ENCODE data around the gene RASL12. TPM values are rescaled to one million over a fixed set of nuclear protein-coding genes. Genes with fewer than 3 reads are reported as not detected.

RASL12 gene
- total and polyA plus RNA-seq, 7 donors = 2.5 to 6.3 (median 3.0) TPM

DNA sequence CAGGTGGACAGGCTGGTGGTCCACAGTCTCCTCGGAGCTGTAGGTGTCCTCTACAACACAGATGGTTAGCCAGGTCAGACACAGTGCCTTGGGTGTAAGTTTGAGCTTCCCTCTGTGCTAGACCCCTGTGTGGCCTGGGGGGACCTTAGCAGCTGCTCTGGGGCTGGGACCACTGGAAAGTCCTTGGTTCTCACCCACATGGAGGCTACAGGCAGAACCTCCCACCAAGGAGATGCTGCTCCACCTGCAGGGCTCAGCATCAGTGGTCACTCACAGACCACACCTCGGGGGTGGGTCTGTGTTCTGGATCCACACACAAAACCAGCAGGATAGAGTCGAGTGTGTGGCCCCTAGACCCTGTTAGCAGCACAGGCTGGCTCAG lies 8.4 kb downstream of the RASL12 start:
- Histone ChIP-seq H3K27ac (no peak overlapping the region), H3K9me3 (no peaks in the 10 kb centered on the region), H3K4me3 (no peak overlapping the region), H3K27me3 (ENCODE audit: insufficient read depth in 3 of 3, low read length in 2 of 3) (no peaks in the 10 kb centered on the region), H3K4me1 (no peaks in the 10 kb centered on the region), H3K36me3 (ENCODE audit: insufficient read depth in 1 of 2, low read depth in 1 of 2) (peaks cover 3 to 37% of the 10 kb centered on the region in 2 donors)
- ATAC-seq (no peak), DNase-seq (no peak)
- WGBS, 3 donors = 77 to 82% (median 77%) methylated on average over 3 of the region's 3 CpGs
- intact Hi-C loops (cut with DNase I) = no loop called here
- TF ChIP-seq CTCF (IDR thresholded peaks at IDR 0.05) = no peak

DNA sequence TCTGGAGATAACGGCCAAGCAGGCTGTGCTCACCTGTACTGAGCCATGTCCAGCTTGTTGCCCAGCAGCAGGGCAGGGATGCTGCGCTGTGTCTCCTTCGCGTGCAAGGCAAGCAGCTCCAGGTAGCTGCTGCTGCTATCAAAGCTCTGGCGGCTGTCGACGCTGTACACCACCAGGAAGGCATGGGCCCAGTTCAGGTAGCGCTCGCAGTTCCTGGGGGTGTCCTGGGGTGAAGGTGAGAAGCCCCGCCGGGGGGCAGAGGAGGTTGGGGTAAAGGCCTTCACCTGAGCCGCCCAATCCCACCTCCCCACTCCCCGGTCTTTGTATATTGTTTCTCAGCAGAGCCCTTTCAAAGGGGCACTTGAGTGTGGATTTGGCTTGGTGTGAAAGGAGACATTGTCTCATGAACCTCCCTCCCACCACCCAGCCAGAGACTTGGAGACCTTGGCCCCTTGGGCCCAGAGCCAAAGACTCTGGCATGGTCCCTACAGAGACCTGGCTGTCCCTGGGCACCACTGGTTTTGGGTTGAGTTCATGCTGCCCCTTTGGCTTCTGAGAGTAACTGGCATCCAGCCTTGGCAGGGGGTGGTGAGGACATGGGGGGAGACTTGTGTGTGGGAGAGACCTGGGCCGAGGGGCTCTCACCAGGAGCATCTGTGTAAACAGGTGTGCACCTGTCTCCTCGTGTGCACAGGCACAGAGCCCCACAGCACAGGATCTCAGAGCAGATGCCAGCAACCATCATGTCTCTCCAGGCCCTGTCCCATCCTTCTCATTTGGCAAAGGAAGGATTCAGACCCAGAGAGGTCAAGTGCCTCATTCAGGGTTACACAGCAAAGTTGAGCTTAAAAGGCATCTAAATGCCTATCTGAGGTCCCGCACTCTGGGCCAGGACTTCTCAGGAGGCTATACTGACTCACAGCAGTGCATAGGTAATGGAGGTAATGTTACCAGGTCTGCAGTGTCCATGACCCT lies 9.1 kb downstream of the RASL12 start:
- ATAC-seq (no peak), DNase-seq (no peak)
- no peak overlapping the region for H3K27ac ChIP-seq
- intact Hi-C loops (cut with DNase I) = no loop called here
- no peak overlapping the region for H3K4me3 ChIP-seq
- TF ChIP-seq CTCF (IDR thresholded peaks at IDR 0.05) = no peak
- WGBS, 3 donors = 85 to 87% (median 86%) methylated on average over 16 of the region's 16 CpGs
- H3K9me3 ChIP-seq = no peaks in the 10 kb centered on the region
- H3K27me3 ChIP-seq (ENCODE audit: insufficient read depth in 3 of 3, low read length in 2 of 3) = no peaks in the 10 kb centered on the region
- no peaks in the 10 kb centered on the region for H3K4me1 ChIP-seq
- peaks cover 3 to 37% of the 10 kb centered on the region in 2 donors for H3K36me3 ChIP-seq (ENCODE audit: insufficient read depth in 1 of 2, low read depth in 1 of 2)

DNA sequence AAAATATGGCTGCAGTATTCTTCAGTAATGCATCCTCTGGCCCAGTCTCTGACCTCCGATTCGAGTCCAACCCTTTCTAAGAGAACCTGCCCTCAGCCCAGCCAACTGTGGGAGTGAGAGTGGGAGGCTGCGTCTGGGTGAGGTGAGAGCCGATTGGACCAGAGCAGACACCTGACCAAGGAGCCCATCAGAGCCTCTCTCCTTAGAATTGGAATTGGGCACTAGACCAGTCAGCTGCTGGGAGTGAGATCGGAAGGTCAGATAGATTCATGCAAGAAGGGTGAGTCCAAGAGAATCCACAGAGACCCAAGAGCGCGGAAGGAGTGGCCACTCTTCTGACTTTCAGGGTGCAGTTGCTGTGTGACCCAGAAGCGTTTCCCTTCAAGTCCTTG lies 10.2 kb downstream of the RASL12 start:
- Histone ChIP-seq H3K27ac (no peak overlapping the region), H3K36me3 (ENCODE audit: insufficient read depth in 1 of 2, low read depth in 1 of 2) (peaks cover 3 to 37% of the 10 kb centered on the region in 2 donors), H3K27me3 (ENCODE audit: insufficient read depth in 3 of 3, low read length in 2 of 3) (no peaks in the 10 kb centered on the region), H3K4me3 (no peak overlapping the region), H3K9me3 (no peaks in the 10 kb centered on the region), H3K4me1 (no peaks in the 10 kb centered on the region)
- no peak for TF ChIP-seq CTCF (IDR thresholded peaks at IDR 0.05)
- no peak for ATAC-seq
- WGBS, 3 donors = 80 to 88% (median 80%) methylated on average over 8 of the region's 8 CpGs
- no peak for DNase-seq
- intact Hi-C loops (cut with DNase I) = no loop called here

DNA sequence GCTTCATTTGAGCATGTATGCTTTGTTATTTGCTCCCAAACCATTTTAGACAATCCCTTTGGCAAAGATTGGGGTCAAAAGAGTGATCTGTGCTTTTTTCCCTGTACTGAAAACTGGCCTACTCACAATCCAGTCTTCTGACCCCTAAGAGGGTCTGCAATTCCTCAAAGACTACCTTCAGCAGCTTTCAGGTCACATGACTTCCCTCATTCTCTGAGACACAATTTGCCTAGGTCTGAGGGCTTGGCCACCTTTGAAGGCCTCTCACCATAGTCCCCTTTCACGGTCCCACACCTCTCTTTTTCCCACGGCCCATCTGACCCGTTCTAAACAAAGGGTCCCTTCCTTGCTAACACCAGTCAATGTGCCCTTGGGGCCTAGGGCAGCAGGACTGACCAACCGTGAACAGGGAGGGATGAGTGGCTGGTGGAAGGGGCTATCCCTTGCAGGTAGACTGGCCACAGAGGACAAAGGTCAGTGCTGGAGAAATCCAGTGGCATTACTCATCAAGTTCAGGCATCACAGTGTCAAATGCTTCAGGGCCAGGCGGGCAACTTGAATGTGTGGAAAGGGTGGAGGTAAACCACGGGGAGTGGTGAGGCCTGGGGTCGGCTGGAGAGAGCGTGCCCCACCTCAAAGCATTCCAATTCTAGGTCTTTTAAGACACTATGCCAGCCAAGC lies 10.8 kb downstream of the RASL12 start:
- Histone ChIP-seq H3K9me3 (no peaks in the 10 kb centered on the region), H3K27me3 (ENCODE audit: insufficient read depth in 3 of 3, low read length in 2 of 3) (no peaks in the 10 kb centered on the region), H3K27ac (no peak overlapping the region), H3K4me1 (no peaks in the 10 kb centered on the region), H3K4me3 (no peak overlapping the region), H3K36me3 (ENCODE audit: insufficient read depth in 1 of 2, low read depth in 1 of 2) (peaks cover 3 to 40% of the 10 kb centered on the region in 2 donors)
- no peak for DNase-seq
- ATAC-seq = no peak
- no peak for TF ChIP-seq CTCF (IDR thresholded peaks at IDR 0.05)
- intact Hi-C loops (cut with DNase I) = no loop called here
- 83 to 86% (median 86%) methylated on average over 8 of the region's 8 CpGs for WGBS, 3 donors

Measured in psoas muscle (tissue), 8 donors.